G401 (cell line): ENCODE measurements around the gene GCAT. TPM values are rescaled to one million over a fixed set of nuclear protein-coding genes. Genes with fewer than 3 reads are reported as not detected.
"Not testable (repeated sequence)": the region's sequence is repeated elsewhere in the genome, so short reads cannot be mapped to it uniquely, and the experiment has no call there.

Experiments
- DNase-seq: peaks from one replicate; pipeline ENCODE4 v3.0.0-alpha.2; 2015; ENCODE audit warnings: low spot score
- in situ Hi-C: cut with HindIII; loops from 2 replicates; pipeline ENCODE4 v1.10.0; 2016; ENCODE audit warnings: low sequenced_read_pairs, mixed read lengths
- total RNA-seq: library from RNA; depleted of rRNA; stranded (reverse); fragments of >200 nt; shearing (Covaris generic); gene quantifications from 2 replicates; pipeline ENCODE4 v1.2.3, GENCODE V29; 2014

The GCAT gene
- total RNA-seq, 1 experiment from 2014 or later, result 44.6 TPM

- in situ Hi-C loops, result no loop called here
Observed at GRCh38 chr22:37778370-37779009, 29.2 kb upstream of the GCAT start.

GRCh38 chr22:37781434-37782059, 26.2 kb upstream of the GCAT start:
- in situ Hi-C loops, result no loop called here
- DNase-seq, result no peak

More at GRCh38 chr22:37778370-37779009, 29.2 kb upstream of the GCAT start:
- no peak for DNase-seq

GRCh38 chr22:37782340-37783168, 25.2 kb upstream of the GCAT start:
- no peak for DNase-seq

GRCh38 chr22:37784829-37785495, 22.8 kb upstream of the GCAT start:
- no peak for DNase-seq
- in situ Hi-C loops, result no loop called here

More at GRCh38 chr22:37782340-37783168, 25.2 kb upstream of the GCAT start:
- in situ Hi-C loops, result no loop called here

GRCh38 chr22:37790234-37790633, 17.5 kb upstream of the GCAT start:
- no peak for DNase-seq
- in situ Hi-C loops, result no loop called here

GRCh38 chr22:37792494-37792893, 15.2 kb upstream of the GCAT start:
- in situ Hi-C loops, result no loop called here

GRCh38 chr22:37794376-37794775, 13.4 kb upstream of the GCAT start:
- in situ Hi-C loops, result no loop called here
- no peak for DNase-seq

More at GRCh38 chr22:37792494-37792893, 15.2 kb upstream of the GCAT start:
- no peak for DNase-seq

GRCh38 chr22:37796079-37796478, 11.7 kb upstream of the GCAT start:
- no peak for DNase-seq
- in situ Hi-C loops, result no loop called here

- in situ Hi-C loops, DNase-seq: not testable (repeated sequence)
Observed at GRCh38 chr22:37797259-37797658, 10.5 kb upstream of the GCAT start.

GRCh38 chr22:37797874-37798500, 9.7 kb upstream of the GCAT start:
- in situ Hi-C loops, result no loop called here
- no peak for DNase-seq

GRCh38 chr22:37799979-37800378, 7.8 kb upstream of the GCAT start:
- in situ Hi-C loops, DNase-seq: not testable (repeated sequence)

- peak; percentile 57 for DNase-seq
- in situ Hi-C loops, result no loop called here
Observed at GRCh38 chr22:37801946-37802309, 5.8 kb upstream of the GCAT start.

GRCh38 chr22:37802310-37803194, 5.2 kb upstream of the GCAT start:
- DNase-seq, result peak; percentile 78
- in situ Hi-C loops, result no loop called here

- in situ Hi-C loops, result no loop called here
- DNase-seq, result no peak
Observed at GRCh38 chr22:37803195-37803638, 4.5 kb upstream of the GCAT start.

GRCh38 chr22:37803639-37804351, 3.9 kb upstream of the GCAT start:
- no peak for DNase-seq
- in situ Hi-C loops, result no loop called here

- no peak for DNase-seq
- in situ Hi-C loops, result no loop called here
Observed at GRCh38 chr22:37804352-37804880, 3.3 kb upstream of the GCAT start.
